ENCODE measurements around the gene SLC12A9.

DNA sequence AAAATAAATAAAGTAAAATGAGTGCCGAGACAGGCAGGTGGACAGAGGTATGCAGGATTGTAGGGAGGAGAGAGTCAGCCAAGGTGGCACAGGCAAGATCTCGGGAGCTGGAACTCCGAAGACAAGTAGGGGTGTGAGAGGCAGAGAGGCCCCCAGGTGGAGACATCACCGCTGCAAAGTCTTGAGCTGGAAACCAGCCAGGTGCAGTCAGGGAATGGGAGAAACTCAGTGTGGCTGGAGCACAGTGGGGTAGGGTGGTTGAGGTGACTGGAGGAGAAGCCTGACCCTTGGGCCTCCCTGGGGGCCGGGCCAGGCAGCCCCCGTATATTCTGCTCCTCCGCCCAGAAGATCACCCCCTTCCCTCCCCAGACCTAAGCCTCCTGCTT is 29.4 kb upstream of the SLC12A9 start:
- TF ChIP-seq, protein P1, sequence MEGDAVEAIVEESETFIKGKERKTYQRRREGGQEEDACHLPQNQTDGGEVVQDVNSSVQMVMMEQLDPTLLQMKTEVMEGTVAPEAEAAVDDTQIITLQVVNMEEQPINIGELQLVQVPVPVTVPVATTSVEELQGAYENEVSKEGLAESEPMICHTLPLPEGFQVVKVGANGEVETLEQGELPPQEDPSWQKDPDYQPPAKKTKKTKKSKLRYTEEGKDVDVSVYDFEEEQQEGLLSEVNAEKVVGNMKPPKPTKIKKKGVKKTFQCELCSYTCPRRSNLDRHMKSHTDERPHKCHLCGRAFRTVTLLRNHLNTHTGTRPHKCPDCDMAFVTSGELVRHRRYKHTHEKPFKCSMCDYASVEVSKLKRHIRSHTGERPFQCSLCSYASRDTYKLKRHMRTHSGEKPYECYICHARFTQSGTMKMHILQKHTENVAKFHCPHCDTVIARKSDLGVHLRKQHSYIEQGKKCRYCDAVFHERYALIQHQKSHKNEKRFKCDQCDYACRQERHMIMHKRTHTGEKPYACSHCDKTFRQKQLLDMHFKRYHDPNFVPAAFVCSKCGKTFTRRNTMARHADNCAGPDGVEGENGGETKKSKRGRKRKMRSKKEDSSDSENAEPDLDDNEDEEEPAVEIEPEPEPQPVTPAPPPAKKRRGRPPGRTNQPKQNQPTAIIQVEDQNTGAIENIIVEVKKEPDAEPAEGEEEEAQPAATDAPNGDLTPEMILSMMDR (IDR thresholded peaks at IDR 0.05; ENCODE audit: low read length): no peak
- TF ChIP-seq EZH2 (optimal IDR thresholded peaks at IDR 0.05; ENCODE audit: low read depth, low read length): no peak

Data from MM.1S (cell line).